ENCODE data around the gene TMEM219.

TMEM219 gene

GRCh38 chr16:29983420-29984136 is 21.7 kb downstream of the TMEM219 start:
- H3K4me1 ChIP-seq (ENCODE audit: control insufficient read depth, insufficient read depth, low read length), result no peaks in the 10 kb centered on the region
- no peaks in the 10 kb centered on the region for H3K9me3 ChIP-seq (ENCODE audit: control insufficient read depth in 2 of 2, low read length in 2 of 2)
- H3K4me3 ChIP-seq (ENCODE audit: low read length in 2 of 2), result no peak overlapping the region
- no peaks in the 10 kb centered on the region for H3K27me3 ChIP-seq (ENCODE audit: control insufficient read depth in 1 of 2, insufficient read depth in 2 of 2, low read length in 2 of 2)
- no peak overlapping the region for H3K27ac ChIP-seq (ENCODE audit: low read length)
- peaks cover 81 to 86% of the 10 kb centered on the region in 2 donors for H3K36me3 ChIP-seq (ENCODE audit: control insufficient read depth in 2 of 2, insufficient read depth in 2 of 2, low read length in 2 of 2)
- H3K9ac ChIP-seq (ENCODE audit: low read length in 2 of 2), result no peak overlapping the region

GRCh38 chr16:29984137-29984763 is 22.4 kb downstream of the TMEM219 start:
- H3K9me3 ChIP-seq (ENCODE audit: control insufficient read depth in 2 of 2, low read length in 2 of 2), result no peaks in the 10 kb centered on the region
- no peak overlapping the region for H3K9ac ChIP-seq (ENCODE audit: low read length in 2 of 2)
- H3K4me3 ChIP-seq (ENCODE audit: low read length in 2 of 2), result no peak overlapping the region
- H3K27ac ChIP-seq (ENCODE audit: low read length), result no peak overlapping the region
- no peaks in the 10 kb centered on the region for H3K4me1 ChIP-seq (ENCODE audit: control insufficient read depth, insufficient read depth, low read length)
- H3K36me3 ChIP-seq (ENCODE audit: control insufficient read depth in 2 of 2, insufficient read depth in 2 of 2, low read length in 2 of 2), result peaks cover 79 to 83% of the 10 kb centered on the region in 2 donors
- H3K27me3 ChIP-seq (ENCODE audit: control insufficient read depth in 1 of 2, insufficient read depth in 2 of 2, low read length in 2 of 2), result no peaks in the 10 kb centered on the region

GRCh38 chr16:29984764-29985147 is 22.9 kb downstream of the TMEM219 start:
- Histone ChIP-seq H3K36me3 (ENCODE audit: control insufficient read depth in 2 of 2, insufficient read depth in 2 of 2, low read length in 2 of 2) (peaks cover 79 to 83% of the 10 kb centered on the region in 2 donors), H3K9ac (ENCODE audit: low read length in 2 of 2) (no peak overlapping the region), H3K4me1 (ENCODE audit: control insufficient read depth, insufficient read depth, low read length) (no peaks in the 10 kb centered on the region)

GRCh38 chr16:29985271-29985811 is 23.5 kb downstream of the TMEM219 start:
- Histone ChIP-seq H3K4me3 (ENCODE audit: low read length in 2 of 2) (no peak overlapping the region), H3K4me1 (ENCODE audit: control insufficient read depth, insufficient read depth, low read length) (no peaks in the 10 kb centered on the region), H3K27me3 (ENCODE audit: control insufficient read depth in 1 of 2, insufficient read depth in 2 of 2, low read length in 2 of 2) (no peaks in the 10 kb centered on the region), H3K36me3 (ENCODE audit: control insufficient read depth in 2 of 2, insufficient read depth in 2 of 2, low read length in 2 of 2) (peaks cover 79 to 80% of the 10 kb centered on the region in 2 donors), H3K27ac (ENCODE audit: low read length) (no peak overlapping the region), H3K9ac (ENCODE audit: low read length in 2 of 2) (no peak overlapping the region), H3K9me3 (ENCODE audit: control insufficient read depth in 2 of 2, low read length in 2 of 2) (no peaks in the 10 kb centered on the region)

More at GRCh38 chr16:29984764-29985147, 22.9 kb downstream of the TMEM219 start:
- H3K4me3 ChIP-seq (ENCODE audit: low read length in 2 of 2), result no peak overlapping the region
- no peak overlapping the region for H3K27ac ChIP-seq (ENCODE audit: low read length)
- H3K9me3 ChIP-seq (ENCODE audit: control insufficient read depth in 2 of 2, low read length in 2 of 2), result no peaks in the 10 kb centered on the region
- no peaks in the 10 kb centered on the region for H3K27me3 ChIP-seq (ENCODE audit: control insufficient read depth in 1 of 2, insufficient read depth in 2 of 2, low read length in 2 of 2)

GRCh38 chr16:29986231-29986630 is 24.4 kb downstream of the TMEM219 start:
- Histone ChIP-seq H3K4me1 (ENCODE audit: control insufficient read depth, insufficient read depth, low read length) (no peaks in the 10 kb centered on the region), H3K9me3 (ENCODE audit: control insufficient read depth in 2 of 2, low read length in 2 of 2) (no peaks in the 10 kb centered on the region), H3K9ac (ENCODE audit: low read length in 2 of 2) (no peak overlapping the region), H3K27me3 (ENCODE audit: control insufficient read depth in 1 of 2, insufficient read depth in 2 of 2, low read length in 2 of 2) (no peaks in the 10 kb centered on the region), H3K4me3 (ENCODE audit: low read length in 2 of 2) (no peak overlapping the region), H3K27ac (ENCODE audit: low read length) (no peak overlapping the region), H3K36me3 (ENCODE audit: control insufficient read depth in 2 of 2, insufficient read depth in 2 of 2, low read length in 2 of 2) (peaks cover 74 to 77% of the 10 kb centered on the region in 2 donors)

- no peak overlapping the region for H3K27ac ChIP-seq (ENCODE audit: low read length)
- no peaks in the 10 kb centered on the region for H3K4me1 ChIP-seq (ENCODE audit: control insufficient read depth, insufficient read depth, low read length)
- no peak overlapping the region for H3K4me3 ChIP-seq (ENCODE audit: low read length in 2 of 2)
- no peaks in the 10 kb centered on the region for H3K27me3 ChIP-seq (ENCODE audit: control insufficient read depth in 1 of 2, insufficient read depth in 2 of 2, low read length in 2 of 2)
- H3K9ac ChIP-seq (ENCODE audit: low read length in 2 of 2), result no peak overlapping the region
- H3K36me3 ChIP-seq (ENCODE audit: control insufficient read depth in 2 of 2, insufficient read depth in 2 of 2, low read length in 2 of 2), result peaks cover 70 to 71% of the 10 kb centered on the region in 2 donors
- no peaks in the 10 kb centered on the region for H3K9me3 ChIP-seq (ENCODE audit: control insufficient read depth in 2 of 2, low read length in 2 of 2)
Measured at GRCh38 chr16:29986931-29987330, 25.1 kb downstream of the TMEM219 start.

GRCh38 chr16:29987371-29988085 is 25.6 kb downstream of the TMEM219 start:
- no peaks in the 10 kb centered on the region for H3K4me1 ChIP-seq (ENCODE audit: control insufficient read depth, insufficient read depth, low read length)

GRCh38 chr16:29988346-29989075 is 26.6 kb downstream of the TMEM219 start:
- no peak overlapping the region for H3K4me3 ChIP-seq (ENCODE audit: low read length in 2 of 2)
- H3K36me3 ChIP-seq (ENCODE audit: control insufficient read depth in 2 of 2, insufficient read depth in 2 of 2, low read length in 2 of 2), result peaks cover 66 to 68% of the 10 kb centered on the region in 2 donors
- H3K27me3 ChIP-seq (ENCODE audit: control insufficient read depth in 1 of 2, insufficient read depth in 2 of 2, low read length in 2 of 2), result no peaks in the 10 kb centered on the region
- H3K9me3 ChIP-seq (ENCODE audit: control insufficient read depth in 2 of 2, low read length in 2 of 2), result no peaks in the 10 kb centered on the region
- H3K9ac ChIP-seq (ENCODE audit: low read length in 2 of 2), result no peak overlapping the region
- no peaks in the 10 kb centered on the region for H3K4me1 ChIP-seq (ENCODE audit: control insufficient read depth, insufficient read depth, low read length)
- no peak overlapping the region for H3K27ac ChIP-seq (ENCODE audit: low read length)

More at GRCh38 chr16:29987371-29988085, 25.6 kb downstream of the TMEM219 start:
- Histone ChIP-seq H3K27ac (ENCODE audit: low read length) (no peak overlapping the region), H3K9me3 (ENCODE audit: control insufficient read depth in 2 of 2, low read length in 2 of 2) (no peaks in the 10 kb centered on the region), H3K27me3 (ENCODE audit: control insufficient read depth in 1 of 2, insufficient read depth in 2 of 2, low read length in 2 of 2) (no peaks in the 10 kb centered on the region), H3K36me3 (ENCODE audit: control insufficient read depth in 2 of 2, insufficient read depth in 2 of 2, low read length in 2 of 2) (peaks cover 68 to 70% of the 10 kb centered on the region in 2 donors), H3K4me3 (ENCODE audit: low read length in 2 of 2) (no peak overlapping the region), H3K9ac (ENCODE audit: low read length in 2 of 2) (no peak overlapping the region)

GRCh38 chr16:29989111-29989858 is 27.4 kb downstream of the TMEM219 start:
- Histone ChIP-seq H3K9ac (ENCODE audit: low read length in 2 of 2) (no peak overlapping the region), H3K27ac (ENCODE audit: low read length) (no peak overlapping the region), H3K4me1 (ENCODE audit: control insufficient read depth, insufficient read depth, low read length) (peaks cover 2% of the 10 kb centered on the region), H3K4me3 (ENCODE audit: low read length in 2 of 2) (no peak overlapping the region), H3K27me3 (ENCODE audit: control insufficient read depth in 1 of 2, insufficient read depth in 2 of 2, low read length in 2 of 2) (no peaks in the 10 kb centered on the region), H3K9me3 (ENCODE audit: control insufficient read depth in 2 of 2, low read length in 2 of 2) (no peaks in the 10 kb centered on the region), H3K36me3 (ENCODE audit: control insufficient read depth in 2 of 2, insufficient read depth in 2 of 2, low read length in 2 of 2) (peaks cover 61 to 65% of the 10 kb centered on the region in 2 donors)

GRCh38 chr16:29990034-29990433 is 28.2 kb downstream of the TMEM219 start:
- Histone ChIP-seq H3K27me3 (ENCODE audit: control insufficient read depth in 1 of 2, insufficient read depth in 2 of 2, low read length in 2 of 2) (no peaks in the 10 kb centered on the region), H3K27ac (ENCODE audit: low read length) (no peak overlapping the region), H3K9me3 (ENCODE audit: control insufficient read depth in 2 of 2, low read length in 2 of 2) (no peaks in the 10 kb centered on the region), H3K9ac (ENCODE audit: low read length in 2 of 2) (no peak overlapping the region), H3K36me3 (ENCODE audit: control insufficient read depth in 2 of 2, insufficient read depth in 2 of 2, low read length in 2 of 2) (peaks cover 53 to 57% of the 10 kb centered on the region in 2 donors), H3K4me1 (ENCODE audit: control insufficient read depth, insufficient read depth, low read length) (peaks cover 10% of the 10 kb centered on the region), H3K4me3 (ENCODE audit: low read length in 2 of 2) (no peak overlapping the region)
